Muscle of leg (tissue), 11 donors: Measurements from ENCODE around the gene FOXN3. TPM values are rescaled to one million over a fixed set of nuclear protein-coding genes. Genes with fewer than 3 reads are reported as not detected.

Source experiments
- DNase-seq: peaks from one replicate; pipeline ENCODE4 v3.0.0; 2013
- H3K27ac ChIP-seq: one replicate; pipeline ENCODE4 v1.5.1; 2013; ENCODE audit warnings: mild to moderate bottlenecking, low read length, control low read depth
- H3K27me3 ChIP-seq: one replicate; pipeline ENCODE4 v1.6.1; 2013; ENCODE audit warnings: low read length; ENCODE audit not compliant: control insufficient read depth, insufficient read depth
- H3K36me3 ChIP-seq: one replicate; pipeline ENCODE4 v1.6.1; 2013; ENCODE audit warnings: low read length; ENCODE audit not compliant: control insufficient read depth, insufficient read depth
- H3K4me1 ChIP-seq: one replicate; pipeline ENCODE4 v1.6.1; 2013; ENCODE audit warnings: low read length; ENCODE audit not compliant: control insufficient read depth, insufficient read depth
- H3K4me3 ChIP-seq: one replicate; pipeline ENCODE4 v1.5.1; 2013; ENCODE audit warnings: low read length, control low read depth
- H3K9me3 ChIP-seq: replicated peaks from 2 replicates; pipeline ENCODE4 v1.6.1; 2013; ENCODE audit warnings: low read depth, low read length; ENCODE audit not compliant: control insufficient read depth
- WGBS: methylation state at CpG from one replicate; pipeline ENCODE4 v1.1.5; 2013; ENCODE audit warnings: missing lambda C conversion rate; ENCODE audit not compliant: insufficient coverage; 5-methylcytosine and 5-hydroxymethylcytosine counted together
- polyA plus RNA-seq, 8 donors: library from polyadenylated mRNA; unstranded; fragments of 120-200 nt; gene quantifications; one replicate each; pipeline versions ENCODE4 v1.2.1 to v1.2.3, GENCODE V29; 2013; ENCODE audit warnings: inconsistent platforms in 1 of 8, low replicate concordance in 1 of 8; ENCODE audit not compliant: insufficient read length in 8 of 8, insufficient read depth in 1 of 8
- total RNA-seq: library from RNA; stranded (reverse); fragments of 120-200 nt; gene quantifications from one replicate; pipeline ENCODE4 v1.2.4, GENCODE V29; 2013

FOXN3 gene
- total and polyA plus RNA-seq, 9 donors: 43.4 to 79.2 (median 64.0) TPM

GRCh38 chr14:89352976-89353765 is 63.9 kb downstream of the FOXN3 start:
- no peaks in the 10 kb centered on the region for H3K27me3 ChIP-seq
- no CpG with 5 or more reads among the region's 6 CpGs for WGBS
- H3K4me3 ChIP-seq: no peak overlapping the region
- peaks cover 10% of the 10 kb centered on the region for H3K36me3 ChIP-seq
- H3K27ac ChIP-seq: peak overlapping the region; percentile 93
- H3K9me3 ChIP-seq: no peaks in the 10 kb centered on the region
- no peak for DNase-seq
- H3K4me1 ChIP-seq: peaks cover 43% of the 10 kb centered on the region

DNA sequence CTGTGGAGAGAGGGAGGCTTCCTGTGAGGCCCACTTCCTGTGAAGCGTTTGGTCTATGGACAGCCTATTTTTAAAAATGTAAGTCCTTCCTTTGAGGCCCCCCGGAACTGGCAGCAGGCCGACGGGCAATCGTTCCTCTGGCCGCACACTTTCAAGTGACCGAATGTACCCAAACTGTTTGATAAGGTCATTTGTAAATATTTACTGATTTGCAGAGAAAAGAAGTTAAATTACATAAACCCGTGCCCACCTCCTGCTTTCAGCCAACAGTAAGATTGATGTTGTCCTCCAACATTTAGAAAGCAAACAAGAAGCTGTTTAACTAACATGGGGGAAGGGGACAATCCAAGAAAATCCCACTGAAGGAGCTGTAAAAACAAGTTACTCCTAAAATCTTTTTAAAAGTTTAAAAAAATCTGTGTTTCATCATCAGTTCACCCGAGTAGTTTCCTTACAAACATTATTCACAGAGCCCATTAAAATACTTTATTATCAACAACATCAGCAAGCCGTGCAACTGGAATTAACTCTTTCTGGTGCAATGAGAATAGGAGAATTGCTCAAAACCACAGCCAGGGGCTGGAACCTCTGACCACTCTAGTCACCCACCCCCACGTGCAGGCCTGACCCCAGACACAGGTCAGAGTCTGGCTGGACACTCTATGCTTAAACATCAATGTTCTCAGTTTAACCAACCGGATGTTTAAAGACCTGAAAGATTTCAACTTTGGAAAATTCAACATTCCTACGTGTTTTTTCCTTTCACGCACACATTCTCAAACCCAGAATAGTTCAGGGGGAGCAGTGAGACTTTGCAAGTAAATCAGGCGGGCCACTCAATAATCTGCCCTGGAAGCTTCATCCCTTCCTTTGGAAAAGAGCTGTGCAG is 65.3 kb downstream of the FOXN3 start:
- no peak overlapping the region for H3K4me3 ChIP-seq
- H3K27ac ChIP-seq: peak overlapping the region; percentile 93
- peaks cover 13% of the 10 kb centered on the region for H3K36me3 ChIP-seq
- H3K4me1 ChIP-seq: peaks cover 54% of the 10 kb centered on the region
- WGBS: 0% methylated on average over 3 of the region's 15 CpGs
- DNase-seq: no peak
- H3K27me3 ChIP-seq: no peaks in the 10 kb centered on the region
- H3K9me3 ChIP-seq: no peaks in the 10 kb centered on the region

- Histone ChIP-seq H3K4me3 (no peak overlapping the region), H3K27ac (peak overlapping the region; percentile 93), H3K36me3 (peaks cover 14% of the 10 kb centered on the region), H3K9me3 (no peaks in the 10 kb centered on the region), H3K27me3 (no peaks in the 10 kb centered on the region), H3K4me1 (peaks cover 54% of the 10 kb centered on the region)
- peak; percentile 80 for DNase-seq
- WGBS: no CpG with 5 or more reads among the region's 3 CpGs
Measured at GRCh38 chr14:89351221-89351515, 65.9 kb downstream of the FOXN3 start.

- H3K27me3 ChIP-seq: no peaks in the 10 kb centered on the region
- DNase-seq: no peak
- no peak overlapping the region for H3K4me3 ChIP-seq
- H3K4me1 ChIP-seq: peaks cover 54% of the 10 kb centered on the region
- no peaks in the 10 kb centered on the region for H3K9me3 ChIP-seq
- peak overlapping the region; percentile 93 for H3K27ac ChIP-seq
- peaks cover 12% of the 10 kb centered on the region for H3K36me3 ChIP-seq
- WGBS: 80% methylated on average over 1 of the region's 8 CpGs
Measured at GRCh38 chr14:89350152-89350551, 66.9 kb downstream of the FOXN3 start.

GRCh38 chr14:89349171-89350008 is 67.6 kb downstream of the FOXN3 start:
- H3K27me3 ChIP-seq: no peaks in the 10 kb centered on the region
- peaks cover 54% of the 10 kb centered on the region for H3K4me1 ChIP-seq
- DNase-seq: peak; percentile 97
- no peak overlapping the region for H3K4me3 ChIP-seq
- H3K27ac ChIP-seq: peak overlapping the region; percentile 93
- WGBS: 65% methylated on average over 6 of the region's 8 CpGs
- H3K9me3 ChIP-seq: no peaks in the 10 kb centered on the region
- peaks cover 12% of the 10 kb centered on the region for H3K36me3 ChIP-seq

DNA sequence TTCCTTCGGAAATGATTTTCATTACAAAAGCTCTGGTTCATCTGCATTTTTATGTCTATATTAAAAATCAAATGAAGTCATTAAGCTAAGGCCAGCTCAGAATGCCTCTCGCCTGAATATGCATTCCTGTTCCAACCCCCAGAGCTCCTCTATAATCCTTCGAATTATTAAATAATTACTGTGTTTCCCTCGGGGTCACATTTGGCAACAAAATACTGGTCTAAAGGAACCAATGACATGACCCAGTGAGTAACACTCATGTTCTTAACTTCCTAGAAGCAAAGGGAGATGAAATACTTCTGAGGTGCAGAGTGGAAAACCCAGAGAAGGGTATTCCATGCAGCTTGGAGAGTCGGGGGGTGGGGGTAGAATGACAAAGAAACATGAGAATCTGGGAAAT is 68.3 kb downstream of the FOXN3 start:
- peaks cover 54% of the 10 kb centered on the region for H3K4me1 ChIP-seq
- H3K27ac ChIP-seq: peak overlapping the region; percentile 93
- no peaks in the 10 kb centered on the region for H3K9me3 ChIP-seq
- H3K27me3 ChIP-seq: no peaks in the 10 kb centered on the region
- WGBS: no CpG with 5 or more reads among the region's 5 CpGs
- peaks cover 12% of the 10 kb centered on the region for H3K36me3 ChIP-seq
- no peak overlapping the region for H3K4me3 ChIP-seq
- DNase-seq: peak; percentile 54

GRCh38 chr14:89347885-89348284 is 69.1 kb downstream of the FOXN3 start:
- Histone ChIP-seq H3K27me3 (no peaks in the 10 kb centered on the region), H3K36me3 (peaks cover 12% of the 10 kb centered on the region), H3K9me3 (no peaks in the 10 kb centered on the region), H3K4me1 (peaks cover 48% of the 10 kb centered on the region), H3K4me3 (no peak overlapping the region), H3K27ac (peak overlapping the region; percentile 93)
- WGBS: 93% methylated on average over 10 of the region's 10 CpGs
- no peak for DNase-seq

- Histone ChIP-seq H3K9me3 (no peaks in the 10 kb centered on the region), H3K27ac (no peak overlapping the region), H3K27me3 (no peaks in the 10 kb centered on the region), H3K4me3 (no peak overlapping the region), H3K4me1 (peaks cover 34% of the 10 kb centered on the region), H3K36me3 (peaks cover 12% of the 10 kb centered on the region)
- 74% methylated on average over 8 of the region's 10 CpGs for WGBS
- DNase-seq: no peak
Measured at GRCh38 chr14:89344920-89345254, 72.1 kb downstream of the FOXN3 start.

- Histone ChIP-seq H3K4me3 (no peak overlapping the region), H3K27me3 (no peaks in the 10 kb centered on the region), H3K9me3 (no peaks in the 10 kb centered on the region), H3K4me1 (peaks cover 38% of the 10 kb centered on the region), H3K27ac (no peak overlapping the region), H3K36me3 (peaks cover 12% of the 10 kb centered on the region)
- no peak for DNase-seq
- no CpG with 5 or more reads among the region's 2 CpGs for WGBS
Measured at GRCh38 chr14:89343356-89343755, 73.7 kb downstream of the FOXN3 start.

GRCh38 chr14:89342049-89342448 is 75.0 kb downstream of the FOXN3 start:
- H3K4me1 ChIP-seq: peaks cover 34% of the 10 kb centered on the region
- WGBS: 100% methylated on average over 1 of the region's 5 CpGs

More at GRCh38 chr14:89342049-89342448, 75.0 kb downstream of the FOXN3 start:
- Histone ChIP-seq H3K27ac (no peak overlapping the region), H3K9me3 (no peaks in the 10 kb centered on the region), H3K27me3 (no peaks in the 10 kb centered on the region), H3K36me3 (peaks cover 4% of the 10 kb centered on the region), H3K4me3 (no peak overlapping the region)
- DNase-seq: no peak
